ENCODE data around the gene TMTC3.
"Not testable (repeated sequence)": the region's sequence is repeated elsewhere in the genome, so short reads cannot be mapped to it uniquely, and the experiment has no call there.

TMTC3 gene

DNA sequence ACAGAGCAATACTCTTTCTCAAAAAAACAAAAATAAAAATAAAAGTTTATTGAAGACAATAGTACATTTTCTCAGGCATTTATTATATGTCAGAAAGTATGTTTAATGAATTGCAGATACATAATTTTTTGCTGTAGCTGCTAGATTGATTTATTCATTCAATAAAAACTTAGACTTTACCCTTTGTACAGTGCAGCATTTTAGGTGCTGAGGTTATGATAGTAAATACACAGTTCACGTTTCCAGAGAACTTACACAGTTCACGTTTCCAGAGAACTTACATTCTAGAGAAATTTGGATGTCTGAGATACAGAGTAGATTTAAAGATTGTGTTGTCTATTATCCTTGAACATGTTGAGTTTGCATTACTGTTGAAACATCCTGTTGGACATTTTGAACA, 25.3 kb downstream of the TMTC3 start:
- FAIRE-seq: peak; percentile 60

DNA sequence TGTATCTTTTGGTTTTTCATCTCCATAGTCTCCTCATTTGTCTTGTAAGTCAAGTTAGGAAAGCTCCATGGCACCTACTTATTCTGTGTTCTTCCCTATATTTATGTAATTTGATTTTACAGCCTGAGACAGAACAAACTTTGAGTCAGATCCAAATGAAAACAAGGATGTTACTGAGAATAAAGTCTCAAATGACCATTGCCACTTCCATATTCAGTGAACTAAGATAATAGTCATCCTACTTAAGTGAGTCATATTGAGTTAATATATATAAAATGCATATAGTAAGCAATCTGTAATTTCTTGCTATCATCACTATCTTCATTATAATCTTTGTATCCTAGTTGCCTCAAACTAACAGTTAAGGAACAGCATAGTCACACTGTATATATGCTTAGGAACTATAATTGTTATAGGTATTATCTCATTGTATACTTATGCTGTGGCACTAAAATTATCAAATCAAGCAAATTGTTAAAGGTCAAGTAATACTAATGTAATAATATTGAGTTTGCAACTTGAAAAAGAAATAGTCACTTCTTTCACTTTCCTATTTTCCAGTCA, 30.8 kb downstream of the TMTC3 start:
- FAIRE-seq: no peak

DNA sequence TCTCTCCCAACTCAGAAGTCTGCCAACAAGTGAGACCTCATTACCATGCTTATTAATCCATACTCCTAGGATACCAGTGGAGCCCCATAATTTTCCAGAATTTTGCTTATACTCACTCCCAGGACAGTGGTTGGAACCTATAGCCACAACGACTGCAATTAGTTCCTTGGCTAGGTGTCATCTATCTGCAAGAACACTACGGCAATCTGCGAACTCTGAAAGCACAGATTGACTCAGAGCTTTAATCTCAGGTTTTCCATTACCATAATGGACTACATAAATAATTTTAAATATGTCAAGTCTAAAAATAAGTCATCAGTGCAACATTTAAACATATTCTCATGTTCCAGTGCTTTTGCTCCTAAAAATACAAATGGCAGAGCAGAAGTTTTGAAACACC, 33.4 kb downstream of the TMTC3 start:
- no peak for FAIRE-seq

DNA sequence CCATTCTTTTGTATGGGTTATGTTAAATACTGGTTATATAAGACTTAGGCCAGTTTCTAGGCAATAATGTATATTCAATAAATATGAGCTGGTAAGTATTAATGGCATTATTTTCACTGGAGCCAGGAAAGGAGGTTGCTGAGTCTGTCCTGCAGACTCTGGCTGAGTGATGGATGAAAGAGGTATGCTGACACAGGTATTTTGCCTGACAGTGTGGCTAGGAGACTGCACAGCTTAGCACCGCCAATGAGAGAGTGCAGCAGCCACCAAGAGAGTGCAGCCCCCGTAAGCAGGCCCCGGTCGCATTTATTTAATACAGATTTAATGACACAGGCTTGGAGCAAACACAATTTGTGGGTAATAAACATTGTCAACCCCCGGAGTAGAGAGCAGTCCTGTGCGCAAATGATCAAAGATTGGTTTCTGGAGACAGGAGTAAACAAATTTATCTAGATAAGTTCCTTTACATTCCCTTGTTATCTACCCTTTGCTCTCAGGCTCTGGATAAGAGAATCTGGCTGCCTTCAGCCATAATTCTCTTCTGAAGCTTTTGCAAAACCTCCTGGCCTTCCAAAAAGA, 37.4 kb downstream of the TMTC3 start:
- FAIRE-seq: no peak

DNA sequence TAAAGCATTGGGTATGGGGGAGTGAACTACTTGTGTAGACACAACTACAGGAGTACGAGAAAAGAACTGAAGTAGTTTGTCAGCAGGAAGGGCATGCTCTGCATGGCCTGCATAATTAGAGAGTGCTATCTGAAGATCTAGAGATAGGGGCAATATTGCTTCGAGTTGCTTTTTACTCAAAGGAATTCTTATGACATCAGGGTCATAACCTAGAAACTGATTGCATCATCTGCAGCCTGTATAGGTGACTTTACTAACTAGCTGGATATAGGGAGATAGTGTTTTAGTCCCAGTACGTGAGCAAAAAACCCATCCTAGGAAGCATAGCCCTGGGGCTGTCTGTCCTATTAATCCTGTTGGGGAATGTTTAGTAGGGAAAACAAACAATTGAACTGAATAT, 39.8 kb downstream of the TMTC3 start:
- no peak for FAIRE-seq

GRCh38 chr12:88182416-88182815, 40.3 kb downstream of the TMTC3 start:
- FAIRE-seq: no peak

GRCh38 chr12:88184196-88184595, 42.1 kb downstream of the TMTC3 start:
- FAIRE-seq: no peak

- no peak for FAIRE-seq
Observed at GRCh38 chr12:88185279-88185678, 43.2 kb downstream of the TMTC3 start.

DNA sequence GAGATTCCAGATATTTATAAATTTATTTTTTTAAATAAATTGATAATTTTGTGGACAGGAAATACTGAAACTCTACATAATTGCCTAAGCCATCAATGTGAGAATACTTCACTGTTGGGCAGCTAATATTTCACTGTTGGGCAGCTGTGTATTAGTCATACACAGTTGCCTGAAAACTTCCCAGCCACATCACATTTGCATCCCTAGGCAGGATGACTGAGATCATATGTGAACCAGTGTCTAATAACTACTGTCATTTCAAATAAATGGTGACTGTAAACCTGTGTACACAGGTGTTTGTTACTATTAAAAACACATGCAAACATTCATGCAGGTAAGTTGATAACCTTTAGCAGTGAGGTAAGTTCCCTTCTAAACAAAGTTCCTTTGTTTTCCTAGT, 43.9 kb downstream of the TMTC3 start:
- no peak for FAIRE-seq

- no peak for FAIRE-seq
Observed at GRCh38 chr12:88187571-88187970, 45.5 kb downstream of the TMTC3 start.

- FAIRE-seq: peak; percentile 49
Observed at GRCh38 chr12:88188180-88188579, 46.1 kb downstream of the TMTC3 start.

GRCh38 chr12:88192426-88192825, 50.3 kb downstream of the TMTC3 start:
- no peak for FAIRE-seq

DNA sequence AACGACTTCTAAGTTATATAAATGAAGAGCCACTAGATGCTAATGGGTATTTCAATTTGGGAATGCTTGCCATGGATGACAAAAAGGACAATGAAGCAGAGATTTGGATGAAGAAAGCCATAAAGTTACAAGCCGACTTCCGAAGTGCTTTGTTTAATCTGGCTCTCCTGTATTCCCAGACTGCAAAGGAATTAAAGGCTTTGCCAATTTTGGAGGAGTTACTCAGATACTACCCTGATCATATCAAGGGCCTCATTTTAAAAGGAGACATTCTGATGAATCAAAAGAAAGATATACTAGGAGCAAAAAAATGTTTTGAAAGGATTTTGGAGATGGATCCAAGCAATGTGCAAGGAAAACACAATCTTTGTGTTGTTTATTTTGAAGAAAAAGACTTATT, 52.8 kb downstream of the TMTC3 start:
- no peak for FAIRE-seq

DNA sequence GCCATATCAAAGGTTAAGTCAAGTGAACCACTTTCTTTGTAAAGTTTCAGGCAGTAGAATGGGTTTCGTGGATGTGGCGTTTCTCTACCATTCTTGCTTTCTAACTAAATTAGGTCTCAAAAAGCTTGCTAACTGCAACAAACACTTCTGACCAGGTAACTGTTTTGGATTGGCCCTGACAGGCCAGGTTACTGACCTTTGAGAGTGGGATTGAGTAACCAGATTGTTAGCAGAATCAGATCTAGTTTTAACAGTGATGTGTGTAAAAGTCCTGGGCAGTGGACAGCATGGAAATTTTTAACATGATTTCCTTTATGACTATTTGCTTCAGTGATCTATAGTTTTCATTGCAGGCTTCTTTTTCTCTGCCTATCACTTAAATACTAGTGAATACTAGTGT, 57.9 kb downstream of the TMTC3 start:
- no peak for FAIRE-seq

GRCh38 chr12:88202500-88202899, 60.4 kb downstream of the TMTC3 start:
- FAIRE-seq: no peak

DNA sequence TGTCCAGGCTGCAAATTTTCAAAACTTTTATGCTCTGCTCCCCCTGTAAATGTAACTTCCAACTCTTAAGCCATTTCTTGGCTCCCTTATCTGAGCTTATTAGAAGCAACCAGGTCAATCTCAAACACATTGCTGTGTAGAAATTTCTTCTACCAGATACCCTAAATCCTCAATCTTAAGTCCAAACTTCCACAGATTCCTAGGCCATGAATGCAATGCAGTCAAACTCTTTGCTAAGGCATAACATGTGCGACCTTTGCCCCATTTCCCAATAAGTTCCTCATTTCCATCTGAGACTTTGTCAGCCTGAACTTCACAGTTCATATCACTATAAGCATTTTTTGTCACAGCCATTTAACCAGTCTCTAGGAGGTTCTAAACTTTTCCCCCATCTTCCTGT, 64.5 kb downstream of the TMTC3 start:
- FAIRE-seq: no peak

DNA sequence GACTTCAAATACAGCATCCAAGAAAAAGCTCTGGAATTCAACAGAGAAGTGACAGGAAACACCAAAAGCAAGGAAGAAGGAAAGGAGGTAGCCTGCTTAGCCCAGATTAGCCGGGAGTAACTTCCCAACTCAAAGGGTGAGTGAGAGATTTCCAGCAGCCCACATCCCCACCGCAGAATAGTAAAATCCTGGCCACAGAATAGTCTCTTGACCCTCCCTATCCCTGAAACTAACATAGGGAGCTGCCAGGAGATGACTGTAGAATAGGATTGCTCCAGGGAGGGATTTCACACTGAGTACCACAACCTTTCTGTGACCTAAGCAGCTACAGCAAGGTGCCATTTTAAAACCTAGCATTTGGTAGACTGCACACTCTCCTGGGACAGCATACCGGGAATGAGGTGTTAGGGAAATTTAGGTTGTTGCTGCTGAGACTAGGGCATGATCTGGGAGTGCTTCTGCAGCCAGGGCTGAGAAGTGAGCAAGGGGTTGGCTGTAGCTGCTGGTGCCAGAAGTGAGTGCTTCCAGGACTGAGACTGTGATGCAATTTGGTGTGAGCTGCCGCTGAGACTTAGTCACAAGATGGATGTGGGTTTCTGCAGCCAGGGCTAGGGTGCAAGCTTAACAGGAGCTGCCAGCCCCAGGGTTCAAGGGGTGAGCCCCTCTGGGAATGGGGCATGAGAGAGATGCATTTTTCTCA, 66.0 kb downstream of the TMTC3 start:
- FAIRE-seq: no peak

- FAIRE-seq: no peak
Observed at GRCh38 chr12:88208661-88209060, 66.6 kb downstream of the TMTC3 start.

DNA sequence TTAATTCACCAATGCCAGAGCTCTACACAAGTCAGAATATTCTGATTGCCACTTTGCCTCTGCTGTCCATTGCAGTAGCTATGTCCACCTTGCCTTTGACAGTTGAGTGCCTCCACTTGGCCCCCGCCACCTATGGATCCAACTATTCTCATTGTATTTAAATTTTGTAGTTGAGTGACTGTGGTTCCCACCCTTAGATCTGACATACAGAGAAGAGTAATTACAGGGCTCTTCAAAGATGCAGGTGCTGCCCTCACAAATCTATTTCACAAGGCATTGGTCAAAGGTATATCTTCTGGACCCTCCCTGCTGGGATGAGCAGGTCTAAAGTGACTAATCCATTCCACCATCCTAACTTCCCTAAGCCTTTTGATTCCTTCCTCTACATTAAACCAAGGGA, 68.2 kb downstream of the TMTC3 start:
- not testable (repeated sequence) for FAIRE-seq

DNA sequence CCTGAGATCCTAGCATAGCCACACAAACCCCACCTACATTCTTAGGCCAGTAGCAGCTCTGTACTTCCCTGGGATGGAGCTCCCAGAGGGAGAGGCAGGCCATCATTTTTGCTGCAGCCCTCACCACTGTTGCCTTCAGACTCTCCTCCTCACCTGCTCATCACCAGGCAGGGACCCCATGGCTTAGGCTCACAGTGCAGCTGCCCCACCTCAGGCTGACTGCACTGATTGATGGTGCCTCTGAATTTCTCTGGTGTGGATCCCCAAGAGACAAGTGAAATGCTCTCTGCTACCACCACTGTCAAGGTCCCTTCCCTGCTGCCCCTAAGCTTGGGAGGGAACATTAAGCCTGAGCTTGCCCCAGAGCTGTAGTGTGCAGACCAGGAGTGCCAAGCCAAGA, 76.2 kb downstream of the TMTC3 start:
- no peak for FAIRE-seq

DNA sequence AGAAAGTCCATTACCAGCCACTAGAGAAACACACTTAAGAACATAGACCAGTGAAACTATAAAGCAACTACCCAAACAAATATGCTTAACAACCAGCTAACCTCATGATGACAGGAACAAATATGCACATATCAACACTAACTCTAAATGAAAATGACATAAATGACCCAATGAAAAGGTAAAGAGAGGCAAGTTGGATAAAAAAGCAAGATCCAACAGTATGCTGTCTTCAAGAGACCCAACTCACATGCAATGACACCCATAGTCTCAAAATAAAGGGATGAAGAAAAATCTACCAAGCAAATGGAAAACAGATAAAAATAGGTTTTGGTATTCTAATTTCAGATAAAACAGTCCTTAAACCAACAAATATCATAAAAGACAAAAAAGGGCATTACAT, 77.8 kb downstream of the TMTC3 start:
- FAIRE-seq: no peak

DNA sequence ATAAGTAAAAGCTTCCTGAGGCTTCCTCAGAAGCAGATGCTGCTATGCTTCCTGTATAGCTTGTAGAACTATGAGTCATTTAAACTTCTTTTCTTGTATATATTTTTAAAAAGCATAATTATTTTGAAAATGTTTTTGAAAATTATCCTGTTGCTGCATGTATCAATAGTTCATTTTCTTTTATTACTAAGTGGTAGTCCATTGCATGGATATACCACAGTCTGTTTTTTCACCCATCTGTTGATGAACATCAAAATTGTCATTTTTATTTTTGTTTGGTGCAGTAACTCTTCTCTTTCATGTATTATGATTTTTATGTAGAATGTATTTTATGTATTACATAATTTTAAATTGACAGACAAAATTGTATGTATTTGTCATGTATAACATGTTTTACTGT, 81.4 kb downstream of the TMTC3 start:
- FAIRE-seq: no peak

- no peak for FAIRE-seq
Observed at GRCh38 chr12:88225776-88226175, 83.7 kb downstream of the TMTC3 start.

- FAIRE-seq: no peak
Observed at GRCh38 chr12:88227263-88227662, 85.2 kb downstream of the TMTC3 start.

DNA sequence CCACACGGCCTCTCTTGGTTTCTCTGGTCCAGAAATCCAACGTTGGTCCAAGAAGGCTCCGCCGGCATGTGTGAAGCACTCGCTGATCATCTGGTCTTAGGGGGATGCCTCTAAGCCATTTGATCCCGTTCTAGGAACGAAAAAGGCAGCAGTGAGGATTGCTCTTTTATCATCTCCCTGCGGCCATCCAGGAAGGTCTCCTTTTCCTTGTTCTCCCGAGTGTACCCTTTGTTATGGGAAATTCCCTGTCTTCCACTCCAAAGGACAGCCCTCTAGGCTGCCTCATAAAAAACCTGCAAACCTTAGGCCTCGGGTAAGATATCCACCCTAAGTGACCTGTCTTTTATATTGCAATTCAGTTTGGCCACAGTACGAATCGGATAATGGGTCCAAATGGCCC, 85.8 kb downstream of the TMTC3 start:
- FAIRE-seq: no peak

Data from islet of Langerhans (tissue), 1 donor.